HepG2 (cell line): ENCODE data around the gene RPLP1. TPM values are rescaled to one million over a fixed set of nuclear protein-coding genes. Genes with fewer than 3 reads are reported as not detected.

Source experiments
- AFF4 ChIP-seq: sonication (generic); formaldehyde crosslinking; IDR thresholded peaks from 2 replicates; pipeline ENCODE4 v1.4.0; 2020; ENCODE audit warnings: missing genetic modification reagents
- BRD4 ChIP-seq: sonication (generic); formaldehyde crosslinking; IDR thresholded peaks from 2 replicates; pipeline ENCODE4 v1.4.0; 2020; ENCODE audit warnings: missing genetic modification reagents
- FIP1L1 ChIP-seq: fragments of 200-400 bp; formaldehyde crosslinking; IDR thresholded peaks from 2 replicates; pipeline ENCODE4 v1.6.1; 2018; ENCODE audit warnings: low read depth, mild to moderate bottlenecking, low read length, moderate library complexity, borderline replicate concordance; ENCODE audit not compliant: insufficient read depth
- FLYWCH1 ChIP-seq: sonication (generic); formaldehyde crosslinking; IDR thresholded peaks from 2 replicates; pipeline ENCODE4 v1.8.1; 2023; ENCODE audit warnings: mild to moderate bottlenecking, missing genetic modification reagents
- HNRNPL ChIP-seq: fragments of 200-400 bp; formaldehyde crosslinking; IDR thresholded peaks from 2 replicates; pipeline ENCODE4 v1.6.1; 2017; ENCODE audit warnings: mild to moderate bottlenecking, low read depth, low read length
- MEIS2 ChIP-seq: sonication (generic); formaldehyde crosslinking; IDR thresholded peaks from 2 replicates; pipeline ENCODE4 v1.9.0; 2021; ENCODE audit warnings: mild to moderate bottlenecking, missing genetic modification reagents
- RARA ChIP-seq: IDR thresholded peaks from 2 replicates; pipeline ENCODE4 v1.6.1; 2016; ENCODE audit warnings: missing genetic modification reagents, missing compliant biosample characterization
- RCOR2 ChIP-seq: IDR thresholded peaks from 2 replicates; pipeline ENCODE4 v1.6.1; 2016; ENCODE audit warnings: missing biosample characterization, missing genetic modification reagents
- RFX3 ChIP-seq: IDR thresholded peaks from 2 replicates; pipeline ENCODE4 v1.6.1; 2016; ENCODE audit warnings: missing biosample characterization, missing genetic modification reagents
- TBX3 ChIP-seq: fragments of 450-650 bp; IDR thresholded peaks from 2 replicates; pipeline ENCODE4 v1.6.1; 2017; ENCODE audit warnings: antibody characterized with exemption, mild to moderate bottlenecking, inconsistent platforms, borderline replicate concordance
- TMF1 ChIP-seq: sonication (generic); formaldehyde crosslinking; IDR thresholded peaks from 2 replicates; pipeline ENCODE4 v1.8.1; 2022; ENCODE audit warnings: low read depth, missing genetic modification reagents
- ZBTB3 ChIP-seq: sonication (generic); formaldehyde crosslinking; IDR thresholded peaks from 2 replicates; pipeline ENCODE4 v1.4.0; 2020; ENCODE audit warnings: low read depth, mild to moderate bottlenecking, moderate library complexity, missing genetic modification reagents, borderline replicate concordance
- ZBTB7B ChIP-seq: sonication (generic); formaldehyde crosslinking; IDR thresholded peaks from 2 replicates; pipeline ENCODE4 v1.4.0; 2020; ENCODE audit warnings: missing genetic modification reagents
- ZFP1 ChIP-seq: IDR thresholded peaks from 2 replicates; pipeline ENCODE4 v1.6.1; 2016
- ZNF124 ChIP-seq: sonication (generic); formaldehyde crosslinking; IDR thresholded peaks from 2 replicates; pipeline ENCODE4 v1.4.0; 2020; ENCODE audit warnings: missing genetic modification reagents
- ZNF225 ChIP-seq: sonication (generic); formaldehyde crosslinking; IDR thresholded peaks from 2 replicates; pipeline ENCODE4 v1.4.0; 2020; ENCODE audit warnings: mild to moderate bottlenecking, missing genetic modification reagents
- polyA plus RNA-seq, 8 experiments: library from polyadenylated mRNA; depleted of rRNA in 3 of 8; stranded (reverse) in 7 of 8; unstranded in 1 of 8; fragments of >200 nt; fragmentation: Illumina TruSeq in 4 of 8; extraction: Trizol in 4 of 8; gene quantifications; 2 replicates each; pipeline versions ENCODE4 v1.2.1 to v1.2.3, GENCODE V29; 2011 to 2016; ENCODE audit warnings: low read depth in 4 of 8, missing spikeins in 1 of 8, mixed read lengths in 1 of 8; ENCODE audit not compliant: insufficient read depth in 1 of 8
- total RNA-seq, 5 experiments: library from RNA; depleted of rRNA; stranded (reverse); fragments of >200 nt; fragmentation: Illumina TruSeq; extraction: Trizol; gene quantifications; 2 replicates each; pipeline ENCODE4 v1.2.3, GENCODE V29; 2016; ENCODE audit warnings: low read depth in 1 of 5
- TF ChIP-seq, protein P1 (sequence below): sonication (generic); formaldehyde crosslinking; conservative IDR thresholded peaks from 2 replicates; pipeline ENCODE4 v1.8.0; 2022; ENCODE audit warnings: missing genetic modification reagents
- TF ChIP-seq, protein P2 (sequence below): sonication (generic); formaldehyde crosslinking; IDR thresholded peaks from 2 replicates; pipeline ENCODE4 v1.8.0; 2022; ENCODE audit warnings: mild to moderate bottlenecking, missing genetic modification reagents, moderate library complexity
- TF ChIP-seq, protein P3 (sequence below): sonication (generic); formaldehyde crosslinking; IDR thresholded peaks from 2 replicates; pipeline ENCODE4 v1.4.0; 2020; ENCODE audit warnings: missing genetic modification reagents, mild to moderate bottlenecking, borderline replicate concordance

RPLP1 gene
- total and polyA plus RNA-seq, 2 of the 13 experiments (the other 11 are each of a cell fraction or from before 2014, with no cell fraction given) = 817 to 929 TPM

GRCh38 chr15:69452692-69453521 is at the start of gene RPLP1 (continued):
- TF ChIP-seq AFF4 (CRISPR knock-in tag) (peak; percentile 91), FIP1L1 (no peak), ZNF124 (CRISPR knock-in tag) (0 out of 2 replicates have a peak, but pooled peaks have one; percentile 63), ZBTB7B (CRISPR knock-in tag) (no peak), ZFP1 (peak; percentile 75; the same call in 1 of the 2 replicates), RARA (CRISPR knock-in tag) (0 out of 2 replicates have a peak, but pooled peaks have one; percentile 9), TMF1 (CRISPR knock-in tag) (peak; percentile 84; the same call in 1 of the 2 replicates), BRD4 (CRISPR knock-in tag) (no peak), TBX3 (peak; percentile 16; the same call in 1 of the 2 replicates), RCOR2 (no peak), HNRNPL (peak; percentile 65; the same call in 1 of the 2 replicates), ZBTB3 (CRISPR knock-in tag) (no peak; the same call in 1 of the 2 replicates), ZNF225 (CRISPR knock-in tag) (peak; percentile 93; the same call in 1 of the 2 replicates), FLYWCH1 (CRISPR knock-in tag) (0 out of 2 replicates have a peak, but pooled peaks have one; percentile 16), MEIS2 (peak; percentile 49; the same call in 1 of the 2 replicates), RFX3 (CRISPR knock-in tag) (no peak; the same call in 1 of the 2 replicates)
- TF ChIP-seq, protein P1, sequence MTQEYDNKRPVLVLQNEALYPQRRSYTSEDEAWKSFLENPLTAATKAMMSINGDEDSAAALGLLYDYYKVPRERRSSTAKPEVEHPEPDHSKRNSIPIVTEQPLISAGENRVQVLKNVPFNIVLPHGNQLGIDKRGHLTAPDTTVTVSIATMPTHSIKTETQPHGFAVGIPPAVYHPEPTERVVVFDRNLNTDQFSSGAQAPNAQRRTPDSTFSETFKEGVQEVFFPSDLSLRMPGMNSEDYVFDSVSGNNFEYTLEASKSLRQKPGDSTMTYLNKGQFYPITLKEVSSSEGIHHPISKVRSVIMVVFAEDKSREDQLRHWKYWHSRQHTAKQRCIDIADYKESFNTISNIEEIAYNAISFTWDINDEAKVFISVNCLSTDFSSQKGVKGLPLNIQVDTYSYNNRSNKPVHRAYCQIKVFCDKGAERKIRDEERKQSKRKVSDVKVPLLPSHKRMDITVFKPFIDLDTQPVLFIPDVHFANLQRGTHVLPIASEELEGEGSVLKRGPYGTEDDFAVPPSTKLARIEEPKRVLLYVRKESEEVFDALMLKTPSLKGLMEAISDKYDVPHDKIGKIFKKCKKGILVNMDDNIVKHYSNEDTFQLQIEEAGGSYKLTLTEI (CRISPR knock-in tag) = no peak
- TF ChIP-seq, protein P2, sequence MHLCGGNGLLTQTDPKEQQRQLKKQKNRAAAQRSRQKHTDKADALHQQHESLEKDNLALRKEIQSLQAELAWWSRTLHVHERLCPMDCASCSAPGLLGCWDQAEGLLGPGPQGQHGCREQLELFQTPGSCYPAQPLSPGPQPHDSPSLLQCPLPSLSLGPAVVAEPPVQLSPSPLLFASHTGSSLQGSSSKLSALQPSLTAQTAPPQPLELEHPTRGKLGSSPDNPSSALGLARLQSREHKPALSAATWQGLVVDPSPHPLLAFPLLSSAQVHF (CRISPR knock-in tag) = peak; percentile 62; the same call in 1 of the 2 replicates
- TF ChIP-seq, protein P3, sequence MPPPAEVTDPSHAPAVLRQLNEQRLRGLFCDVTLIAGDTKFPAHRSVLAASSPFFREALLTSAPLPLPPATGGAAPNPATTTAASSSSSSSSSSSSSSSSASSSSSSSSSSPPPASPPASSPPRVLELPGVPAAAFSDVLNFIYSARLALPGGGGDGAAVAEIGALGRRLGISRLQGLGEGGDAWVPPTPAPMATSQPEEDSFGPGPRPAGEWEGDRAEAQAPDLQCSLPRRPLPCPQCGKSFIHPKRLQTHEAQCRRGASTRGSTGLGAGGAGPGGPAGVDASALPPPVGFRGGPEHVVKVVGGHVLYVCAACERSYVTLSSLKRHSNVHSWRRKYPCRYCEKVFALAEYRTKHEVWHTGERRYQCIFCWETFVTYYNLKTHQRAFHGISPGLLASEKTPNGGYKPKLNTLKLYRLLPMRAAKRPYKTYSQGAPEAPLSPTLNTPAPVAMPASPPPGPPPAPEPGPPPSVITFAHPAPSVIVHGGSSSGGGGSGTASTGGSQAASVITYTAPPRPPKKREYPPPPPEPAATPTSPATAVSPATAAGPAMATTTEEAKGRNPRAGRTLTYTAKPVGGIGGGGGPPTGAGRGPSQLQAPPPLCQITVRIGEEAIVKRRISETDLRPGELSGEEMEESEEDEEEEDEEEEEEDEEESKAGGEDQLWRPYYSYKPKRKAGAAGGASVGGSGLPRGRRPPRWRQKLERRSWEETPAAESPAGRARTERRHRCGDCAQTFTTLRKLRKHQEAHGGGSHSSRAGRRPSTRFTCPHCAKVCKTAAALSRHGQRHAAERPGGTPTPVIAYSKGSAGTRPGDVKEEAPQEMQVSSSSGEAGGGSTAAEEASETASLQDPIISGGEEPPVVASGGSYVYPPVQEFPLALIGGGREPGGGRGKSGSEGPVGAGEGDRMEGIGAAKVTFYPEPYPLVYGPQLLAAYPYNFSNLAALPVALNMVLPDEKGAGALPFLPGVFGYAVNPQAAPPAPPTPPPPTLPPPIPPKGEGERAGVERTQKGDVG (CRISPR knock-in tag) = peak; percentile 86
